HEK293T (cell line): ENCODE results near the gene TSC2.

Source experiments
- BHLHE40 ChIP-seq: fragments of 450-650 bp; IDR thresholded peaks from 2 replicates; pipeline ENCODE4 v1.6.1; 2016; ENCODE audit warnings: mild to moderate bottlenecking, moderate library complexity, borderline replicate concordance
- FOXK2 ChIP-seq: fragments of 450-650 bp; IDR thresholded peaks from 2 replicates; pipeline ENCODE4 v1.6.1; 2016; ENCODE audit warnings: mild to moderate bottlenecking
- HDGF ChIP-seq: fragments of 450-650 bp; IDR thresholded peaks from 2 replicates; pipeline ENCODE4 v1.6.1; 2017; ENCODE audit warnings: antibody characterized with exemption, borderline replicate concordance
- PKNOX1 ChIP-seq: fragments of 450-650 bp; IDR thresholded peaks from 2 replicates; pipeline ENCODE4 v1.6.1; 2016
- SP1 ChIP-seq: fragments of 450-650 bp; IDR thresholded peaks from 2 replicates; pipeline ENCODE4 v1.6.1; 2017

- TF ChIP-seq HDGF = no peak
- no peak for TF ChIP-seq SP1
- no peak for TF ChIP-seq PKNOX1
- no peak for TF ChIP-seq BHLHE40
- no peak for TF ChIP-seq FOXK2
These were observed 16.1 kb downstream of the TSC2 start for GRCh38 chr16:2063861-2064260.
